ENCODE results near the gene KLHL29. TPM values are rescaled to one million over a fixed set of nuclear protein-coding genes. Genes with fewer than 3 reads are reported as not detected.

KLHL29 gene
- total and polyA plus RNA-seq, 2 donors, result 1.4 to 2.9 TPM

DNA sequence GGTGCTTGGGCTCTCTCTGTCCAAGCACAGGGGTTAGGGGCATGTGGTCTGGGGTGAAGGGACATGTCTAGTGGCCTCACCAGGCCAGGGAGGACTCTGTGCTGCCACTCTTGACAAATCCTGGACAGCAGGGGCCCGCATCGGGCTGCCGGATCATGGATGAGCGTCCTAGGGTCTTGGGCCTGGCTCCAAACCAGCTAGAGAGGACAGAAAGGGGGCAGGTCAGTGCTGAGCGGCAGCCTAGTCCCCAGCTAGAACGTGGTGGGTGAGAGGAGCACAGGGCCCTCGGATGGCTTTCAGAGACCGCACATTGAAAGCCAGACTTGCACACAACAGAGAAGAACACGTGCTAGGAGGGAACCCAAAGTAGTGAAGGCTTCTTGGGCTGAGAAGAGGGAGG lies 300.7 kb downstream of the KLHL29 start:
- 92% methylated on average over 9 of the region's 9 CpGs for WGBS
- H3K4me3 ChIP-seq (ENCODE audit: low read length in 2 of 2), result no peak overlapping the region
- no peak overlapping the region for H3K27ac ChIP-seq (ENCODE audit: low read depth in 1 of 2, low read length in 1 of 2)
- H3K27me3 ChIP-seq (ENCODE audit: control insufficient read depth in 2 of 2, insufficient read depth in 1 of 2, low read length in 1 of 2), result peaks cover 0 to 10% of the 10 kb centered on the region in 2 donors
- no peaks in the 10 kb centered on the region for H3K9me3 ChIP-seq (ENCODE audit: control insufficient read depth in 2 of 2, insufficient read depth in 1 of 2, low read length in 1 of 2)
- peaks cover 0 to 6% of the 10 kb centered on the region in 2 donors for H3K4me1 ChIP-seq (ENCODE audit: control insufficient read depth in 2 of 2, insufficient read depth in 2 of 2, low read length in 2 of 2)
- no peaks in the 10 kb centered on the region for H3K36me3 ChIP-seq (ENCODE audit: control insufficient read depth in 2 of 2, insufficient read depth in 2 of 2, low read length in 1 of 2)
- DNase-seq (ENCODE audit: low read depth in 6 of 9, low spot score in 9 of 9), result no peak

DNA sequence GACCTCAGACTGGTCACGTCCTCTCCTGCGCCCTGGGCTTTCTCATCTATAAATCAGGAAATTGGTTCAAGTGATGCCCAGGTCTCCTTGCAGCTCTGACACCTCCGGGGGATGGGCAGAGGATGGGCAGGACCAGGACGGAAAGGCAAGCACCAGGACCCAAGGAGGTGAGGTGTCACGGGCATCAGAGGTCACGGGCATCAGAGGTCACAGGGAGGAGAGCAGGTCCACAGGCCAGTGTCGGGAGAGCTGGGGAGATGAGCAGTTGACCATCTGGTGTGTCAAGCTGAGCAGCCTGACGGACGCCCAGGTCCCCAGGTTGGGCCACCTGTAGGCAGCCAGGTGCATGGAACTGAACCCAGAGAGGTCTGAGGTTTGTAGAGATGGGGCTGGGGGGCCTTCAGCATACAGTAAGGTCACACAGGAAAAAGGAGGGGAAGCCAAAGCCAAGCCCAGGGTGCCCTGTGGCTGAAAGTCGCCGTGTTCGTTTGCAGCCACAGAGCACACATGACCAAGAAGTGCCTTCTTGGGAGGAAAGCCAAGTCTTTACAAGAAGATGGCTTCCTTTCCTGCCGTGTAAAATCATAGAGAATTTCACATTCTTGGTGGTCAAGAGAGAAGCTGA lies 301.5 kb downstream of the KLHL29 start:
- DNase-seq (ENCODE audit: low read depth in 6 of 9, low spot score in 9 of 9), result no peak
- H3K4me1 ChIP-seq (ENCODE audit: control insufficient read depth in 2 of 2, insufficient read depth in 2 of 2, low read length in 2 of 2), result peaks cover 0 to 6% of the 10 kb centered on the region in 2 donors
- H3K27ac ChIP-seq (ENCODE audit: low read depth in 1 of 2, low read length in 1 of 2), result no peak overlapping the region
- no peaks in the 10 kb centered on the region for H3K9me3 ChIP-seq (ENCODE audit: control insufficient read depth in 2 of 2, insufficient read depth in 1 of 2, low read length in 1 of 2)
- WGBS, result 77% methylated on average over 13 of the region's 13 CpGs
- H3K4me3 ChIP-seq (ENCODE audit: low read length in 2 of 2), result no peak overlapping the region
- H3K36me3 ChIP-seq (ENCODE audit: control insufficient read depth in 2 of 2, insufficient read depth in 2 of 2, low read length in 1 of 2), result no peaks in the 10 kb centered on the region
- H3K27me3 ChIP-seq (ENCODE audit: control insufficient read depth in 2 of 2, insufficient read depth in 1 of 2, low read length in 1 of 2), result peaks cover 0 to 10% of the 10 kb centered on the region in 2 donors

DNA sequence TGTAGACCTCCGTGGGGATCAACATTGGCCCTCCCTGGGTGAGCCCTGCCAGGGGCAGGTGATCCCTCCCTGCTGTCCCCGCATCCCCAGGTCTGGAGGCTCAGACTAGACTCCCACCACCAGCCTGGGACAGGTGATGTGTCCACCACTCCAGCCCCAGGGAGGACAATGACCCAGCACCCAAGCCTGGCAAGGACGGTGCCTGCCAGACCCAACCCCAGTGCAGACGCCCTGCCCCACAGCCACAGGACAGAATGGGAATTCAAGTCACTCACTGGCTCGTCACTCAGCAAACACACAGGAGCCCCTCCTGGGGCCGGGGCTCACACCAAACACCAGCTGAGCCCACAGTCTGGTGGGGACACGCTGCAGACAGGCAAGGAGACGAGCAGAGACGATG lies 302.2 kb downstream of the KLHL29 start:
- WGBS, result 96% methylated on average over 9 of the region's 9 CpGs

DNA sequence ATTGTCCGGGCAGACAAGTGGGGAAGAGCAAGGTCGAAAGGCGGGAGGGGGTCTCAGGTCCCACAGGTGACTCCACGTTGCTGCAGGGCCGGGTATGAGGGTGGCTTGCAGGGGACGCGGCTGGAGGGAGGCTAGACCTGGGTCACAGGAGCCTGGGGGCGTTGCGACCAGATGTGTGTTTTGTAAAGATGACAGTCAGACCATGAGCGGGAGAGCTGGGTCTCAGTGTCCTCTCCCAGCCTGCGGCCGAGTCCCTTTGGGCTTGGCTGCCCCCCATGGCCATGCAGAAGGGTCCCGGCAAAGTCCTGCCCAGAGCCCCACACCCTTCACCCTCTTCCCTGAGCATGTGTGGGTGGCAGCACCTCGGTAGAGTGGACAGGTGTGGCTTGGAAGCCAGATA lies 302.7 kb downstream of the KLHL29 start:
- peaks cover 0 to 6% of the 10 kb centered on the region in 2 donors for H3K4me1 ChIP-seq (ENCODE audit: control insufficient read depth in 2 of 2, insufficient read depth in 2 of 2, low read length in 2 of 2)
- no peak for DNase-seq (ENCODE audit: low read depth in 6 of 9, low spot score in 9 of 9)
- no peak overlapping the region for H3K27ac ChIP-seq (ENCODE audit: low read depth in 1 of 2, low read length in 1 of 2)
- H3K9me3 ChIP-seq (ENCODE audit: control insufficient read depth in 2 of 2, insufficient read depth in 1 of 2, low read length in 1 of 2), result no peaks in the 10 kb centered on the region
- H3K36me3 ChIP-seq (ENCODE audit: control insufficient read depth in 2 of 2, insufficient read depth in 2 of 2, low read length in 1 of 2), result no peaks in the 10 kb centered on the region
- peaks cover 0 to 10% of the 10 kb centered on the region in 2 donors for H3K27me3 ChIP-seq (ENCODE audit: control insufficient read depth in 2 of 2, insufficient read depth in 1 of 2, low read length in 1 of 2)
- no peak overlapping the region for H3K4me3 ChIP-seq (ENCODE audit: low read length in 2 of 2)
- WGBS, result 96% methylated on average over 14 of the region's 14 CpGs

More for the DNA sequence above, 302.2 kb downstream of the KLHL29 start:
- peaks cover 0 to 6% of the 10 kb centered on the region in 2 donors for H3K4me1 ChIP-seq (ENCODE audit: control insufficient read depth in 2 of 2, insufficient read depth in 2 of 2, low read length in 2 of 2)
- no peak overlapping the region for H3K4me3 ChIP-seq (ENCODE audit: low read length in 2 of 2)
- no peaks in the 10 kb centered on the region for H3K9me3 ChIP-seq (ENCODE audit: control insufficient read depth in 2 of 2, insufficient read depth in 1 of 2, low read length in 1 of 2)
- peaks cover 0 to 10% of the 10 kb centered on the region in 2 donors for H3K27me3 ChIP-seq (ENCODE audit: control insufficient read depth in 2 of 2, insufficient read depth in 1 of 2, low read length in 1 of 2)
- H3K36me3 ChIP-seq (ENCODE audit: control insufficient read depth in 2 of 2, insufficient read depth in 2 of 2, low read length in 1 of 2), result no peaks in the 10 kb centered on the region
- no peak overlapping the region for H3K27ac ChIP-seq (ENCODE audit: low read depth in 1 of 2, low read length in 1 of 2)
- DNase-seq (ENCODE audit: low read depth in 6 of 9, low spot score in 9 of 9), result no peak

DNA sequence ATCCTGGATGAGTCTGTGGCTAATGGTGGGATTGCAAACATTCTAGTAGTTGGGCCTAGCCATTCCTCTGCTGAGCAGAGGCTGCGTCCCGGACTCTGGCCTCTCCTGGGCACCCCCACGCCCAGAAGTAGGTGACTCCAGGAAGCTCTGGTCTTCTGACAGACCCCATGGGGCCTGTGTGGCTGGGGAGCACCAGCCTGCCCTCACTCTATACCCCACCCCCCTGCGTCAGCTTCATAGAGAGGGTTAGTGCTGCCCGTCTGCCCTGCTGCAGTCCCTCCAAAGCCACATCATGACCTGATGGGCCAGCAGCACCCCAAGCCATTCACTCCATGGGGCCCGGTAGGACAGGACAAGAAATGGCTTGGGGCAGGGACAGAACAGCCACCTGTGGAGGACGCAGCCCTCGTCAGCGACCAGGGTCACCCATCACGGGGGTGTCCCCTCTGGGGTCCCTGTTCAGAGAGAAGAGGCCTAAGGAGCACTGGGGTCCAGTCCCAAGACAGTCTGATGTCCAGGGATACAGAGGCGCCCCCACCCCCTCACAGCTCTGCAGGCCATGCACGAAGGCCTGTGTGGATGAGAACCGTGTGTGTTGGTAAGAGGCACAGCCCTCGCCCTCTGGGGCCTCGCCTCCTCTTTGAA lies 303.6 kb downstream of the KLHL29 start:
- no peak for DNase-seq (ENCODE audit: low read depth in 6 of 9, low spot score in 9 of 9)
- Histone ChIP-seq H3K27me3 (ENCODE audit: control insufficient read depth in 2 of 2, insufficient read depth in 1 of 2, low read length in 1 of 2) (peaks cover 0 to 10% of the 10 kb centered on the region in 2 donors), H3K27ac (ENCODE audit: low read depth in 1 of 2, low read length in 1 of 2) (no peak overlapping the region), H3K9me3 (ENCODE audit: control insufficient read depth in 2 of 2, insufficient read depth in 1 of 2, low read length in 1 of 2) (no peaks in the 10 kb centered on the region), H3K4me3 (ENCODE audit: low read length in 2 of 2) (no peak overlapping the region), H3K4me1 (ENCODE audit: control insufficient read depth in 2 of 2, insufficient read depth in 2 of 2, low read length in 2 of 2) (peaks cover 0 to 4% of the 10 kb centered on the region in 2 donors), H3K36me3 (ENCODE audit: control insufficient read depth in 2 of 2, insufficient read depth in 2 of 2, low read length in 1 of 2) (no peaks in the 10 kb centered on the region)
- WGBS, result 90% methylated on average over 15 of the region's 15 CpGs

DNA sequence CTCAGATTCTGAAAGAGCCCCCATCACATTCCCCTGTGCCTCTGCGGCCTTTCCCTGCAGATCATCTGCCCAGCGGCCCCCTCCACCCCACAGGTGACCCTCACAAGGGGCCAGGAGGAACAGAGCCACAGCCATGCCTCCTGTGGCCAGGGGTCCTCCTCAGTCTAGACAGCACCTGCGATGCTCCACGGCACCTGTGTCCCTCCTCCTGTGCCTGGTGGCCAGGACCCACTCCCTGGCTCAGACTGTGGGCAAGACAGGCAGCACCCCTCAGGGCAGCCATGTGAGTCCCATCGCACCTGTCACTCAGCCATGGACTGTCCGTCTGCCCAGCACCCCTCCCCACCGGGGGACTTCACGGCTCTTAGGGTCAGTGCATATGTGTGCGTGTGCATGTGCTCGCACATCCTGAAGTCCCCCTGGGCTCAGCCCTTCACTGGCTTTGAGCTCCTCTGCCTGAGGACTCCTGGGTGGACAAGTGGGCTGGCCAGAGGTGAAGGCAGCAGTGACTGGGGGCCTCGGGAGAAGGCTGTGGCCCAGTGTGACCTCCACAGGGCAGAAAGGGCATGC lies 304.2 kb downstream of the KLHL29 start:
- no peak for DNase-seq (ENCODE audit: low read depth in 6 of 9, low spot score in 9 of 9)
- H3K27ac ChIP-seq (ENCODE audit: low read depth in 1 of 2, low read length in 1 of 2), result no peak overlapping the region
- peaks cover 0 to 10% of the 10 kb centered on the region in 2 donors for H3K27me3 ChIP-seq (ENCODE audit: control insufficient read depth in 2 of 2, insufficient read depth in 1 of 2, low read length in 1 of 2)
- WGBS, result 92% methylated on average over 11 of the region's 11 CpGs
- H3K4me3 ChIP-seq (ENCODE audit: low read length in 2 of 2), result no peak overlapping the region
- H3K9me3 ChIP-seq (ENCODE audit: control insufficient read depth in 2 of 2, insufficient read depth in 1 of 2, low read length in 1 of 2), result no peaks in the 10 kb centered on the region
- H3K36me3 ChIP-seq (ENCODE audit: control insufficient read depth in 2 of 2, insufficient read depth in 2 of 2, low read length in 1 of 2), result no peaks in the 10 kb centered on the region
- H3K4me1 ChIP-seq (ENCODE audit: control insufficient read depth in 2 of 2, insufficient read depth in 2 of 2, low read length in 2 of 2), result peaks cover 0 to 4% of the 10 kb centered on the region in 2 donors

DNA sequence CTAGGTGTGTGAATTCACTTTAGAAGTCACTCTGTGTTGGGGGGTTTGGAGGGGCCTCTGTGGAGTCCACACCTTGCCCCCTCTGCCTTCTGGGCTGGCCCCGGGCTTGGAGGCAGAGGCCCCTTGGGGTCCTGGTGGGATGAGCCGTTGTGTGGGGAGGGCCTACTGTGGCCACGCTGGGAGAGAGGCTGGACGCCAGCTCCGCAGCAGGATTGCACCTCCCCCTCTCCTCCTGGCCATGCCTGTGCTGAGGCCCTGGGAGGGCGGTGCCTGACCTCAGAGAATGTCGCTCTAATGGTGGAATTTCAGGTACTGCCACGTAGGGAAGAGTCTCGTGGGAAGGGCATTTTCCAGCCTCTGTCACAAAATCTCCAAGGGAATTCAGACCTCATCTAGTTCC lies 304.9 kb downstream of the KLHL29 start:
- WGBS, result 94% methylated on average over 9 of the region's 9 CpGs
- no peak overlapping the region for H3K4me3 ChIP-seq (ENCODE audit: low read length in 2 of 2)
- no peaks in the 10 kb centered on the region for H3K4me1 ChIP-seq (ENCODE audit: control insufficient read depth in 2 of 2, insufficient read depth in 2 of 2, low read length in 2 of 2)
- no peak for DNase-seq (ENCODE audit: low read depth in 6 of 9, low spot score in 9 of 9)
- H3K27me3 ChIP-seq (ENCODE audit: control insufficient read depth in 2 of 2, insufficient read depth in 1 of 2, low read length in 1 of 2), result peaks cover 0 to 5% of the 10 kb centered on the region in 2 donors
- H3K27ac ChIP-seq (ENCODE audit: low read depth in 1 of 2, low read length in 1 of 2), result no peak overlapping the region
- no peaks in the 10 kb centered on the region for H3K9me3 ChIP-seq (ENCODE audit: control insufficient read depth in 2 of 2, insufficient read depth in 1 of 2, low read length in 1 of 2)
- H3K36me3 ChIP-seq (ENCODE audit: control insufficient read depth in 2 of 2, insufficient read depth in 2 of 2, low read length in 1 of 2), result no peaks in the 10 kb centered on the region

DNA sequence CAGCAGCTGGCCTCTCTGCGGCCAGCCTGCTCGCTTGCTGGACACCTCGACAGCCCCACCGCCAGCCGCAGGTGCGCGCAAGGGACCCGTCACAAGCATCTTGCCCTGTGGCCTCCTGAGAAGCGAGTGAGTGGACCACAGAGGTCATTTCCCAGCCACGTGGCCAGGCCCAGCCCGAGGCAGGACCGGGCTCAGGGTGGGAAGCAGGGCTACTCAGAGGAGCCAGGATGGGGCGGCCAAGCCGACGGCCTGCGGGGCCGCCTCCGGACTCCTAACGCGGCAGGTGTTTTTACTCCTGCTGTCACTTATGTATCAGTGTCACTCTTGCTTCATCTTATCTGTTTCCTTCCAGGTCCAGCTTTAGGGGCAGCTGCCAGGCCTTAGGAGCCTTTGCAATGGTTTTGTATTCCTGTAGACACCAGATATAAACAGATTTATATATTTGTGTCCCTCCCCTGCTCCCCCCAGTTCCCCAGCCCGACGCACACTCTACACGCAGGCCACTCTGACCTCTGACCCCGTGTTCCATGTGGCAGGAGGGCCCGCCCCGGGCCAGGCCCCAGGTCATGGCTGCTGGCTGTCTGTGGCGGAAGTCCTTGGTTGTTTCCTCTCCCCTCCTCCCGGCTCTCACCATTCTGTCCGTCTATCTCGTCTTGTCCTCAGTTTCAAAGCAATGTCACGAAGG lies 305.6 kb downstream of the KLHL29 start:
- no peak for DNase-seq (ENCODE audit: low read depth in 6 of 9, low spot score in 9 of 9)
- no peak overlapping the region for H3K27ac ChIP-seq (ENCODE audit: low read depth in 1 of 2, low read length in 1 of 2)
- peaks cover 0 to under 1% of the 10 kb centered on the region in 2 donors for H3K27me3 ChIP-seq (ENCODE audit: control insufficient read depth in 2 of 2, insufficient read depth in 1 of 2, low read length in 1 of 2)
- no peaks in the 10 kb centered on the region for H3K4me1 ChIP-seq (ENCODE audit: control insufficient read depth in 2 of 2, insufficient read depth in 2 of 2, low read length in 2 of 2)
- no peak overlapping the region for H3K4me3 ChIP-seq (ENCODE audit: low read length in 2 of 2)
- H3K9me3 ChIP-seq (ENCODE audit: control insufficient read depth in 2 of 2, insufficient read depth in 1 of 2, low read length in 1 of 2), result no peaks in the 10 kb centered on the region
- no peaks in the 10 kb centered on the region for H3K36me3 ChIP-seq (ENCODE audit: control insufficient read depth in 2 of 2, insufficient read depth in 2 of 2, low read length in 1 of 2)
- 96% methylated on average over 31 of the region's 31 CpGs for WGBS

DNA sequence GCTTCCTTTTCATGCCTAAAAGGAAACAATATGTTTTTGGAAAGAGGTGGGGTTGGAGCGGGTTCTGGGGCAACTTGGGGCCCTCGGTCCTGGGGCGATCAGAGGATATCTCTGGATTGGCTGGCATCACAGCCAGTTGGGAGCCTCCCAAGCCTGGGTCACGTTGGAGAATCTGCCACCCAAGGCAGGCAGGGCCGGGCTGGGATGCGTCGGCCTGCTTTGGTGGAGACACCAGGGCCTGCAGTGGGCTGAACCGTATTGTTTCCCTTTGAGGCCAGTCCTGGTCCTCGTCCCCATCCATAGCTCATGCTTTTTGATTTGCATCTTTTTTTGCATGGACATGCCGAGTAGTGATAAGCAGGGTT lies 306.1 kb downstream of the KLHL29 start:
- no peak overlapping the region for H3K4me3 ChIP-seq (ENCODE audit: low read length in 2 of 2)
- no peak overlapping the region for H3K27ac ChIP-seq (ENCODE audit: low read depth in 1 of 2, low read length in 1 of 2)
- no peaks in the 10 kb centered on the region for H3K27me3 ChIP-seq (ENCODE audit: control insufficient read depth in 2 of 2, insufficient read depth in 1 of 2, low read length in 1 of 2)
- H3K4me1 ChIP-seq (ENCODE audit: control insufficient read depth in 2 of 2, insufficient read depth in 2 of 2, low read length in 2 of 2), result no peaks in the 10 kb centered on the region
- DNase-seq (ENCODE audit: low read depth in 6 of 9, low spot score in 9 of 9), result no peak
- H3K36me3 ChIP-seq (ENCODE audit: control insufficient read depth in 2 of 2, insufficient read depth in 2 of 2, low read length in 1 of 2), result no peaks in the 10 kb centered on the region
- H3K9me3 ChIP-seq (ENCODE audit: control insufficient read depth in 2 of 2, insufficient read depth in 1 of 2, low read length in 1 of 2), result no peaks in the 10 kb centered on the region
- WGBS, result 97% methylated on average over 10 of the region's 10 CpGs

All from thymus (tissue), 11 donors.